CMK (cell line): ENCODE measurements around the gene GRAP2.

Experiments
- DNase-seq: peaks from one replicate; pipeline ENCODE4 v3.0.0-alpha.2; 2010; ENCODE audit warnings: low read depth

GRAP2 gene

DNA sequence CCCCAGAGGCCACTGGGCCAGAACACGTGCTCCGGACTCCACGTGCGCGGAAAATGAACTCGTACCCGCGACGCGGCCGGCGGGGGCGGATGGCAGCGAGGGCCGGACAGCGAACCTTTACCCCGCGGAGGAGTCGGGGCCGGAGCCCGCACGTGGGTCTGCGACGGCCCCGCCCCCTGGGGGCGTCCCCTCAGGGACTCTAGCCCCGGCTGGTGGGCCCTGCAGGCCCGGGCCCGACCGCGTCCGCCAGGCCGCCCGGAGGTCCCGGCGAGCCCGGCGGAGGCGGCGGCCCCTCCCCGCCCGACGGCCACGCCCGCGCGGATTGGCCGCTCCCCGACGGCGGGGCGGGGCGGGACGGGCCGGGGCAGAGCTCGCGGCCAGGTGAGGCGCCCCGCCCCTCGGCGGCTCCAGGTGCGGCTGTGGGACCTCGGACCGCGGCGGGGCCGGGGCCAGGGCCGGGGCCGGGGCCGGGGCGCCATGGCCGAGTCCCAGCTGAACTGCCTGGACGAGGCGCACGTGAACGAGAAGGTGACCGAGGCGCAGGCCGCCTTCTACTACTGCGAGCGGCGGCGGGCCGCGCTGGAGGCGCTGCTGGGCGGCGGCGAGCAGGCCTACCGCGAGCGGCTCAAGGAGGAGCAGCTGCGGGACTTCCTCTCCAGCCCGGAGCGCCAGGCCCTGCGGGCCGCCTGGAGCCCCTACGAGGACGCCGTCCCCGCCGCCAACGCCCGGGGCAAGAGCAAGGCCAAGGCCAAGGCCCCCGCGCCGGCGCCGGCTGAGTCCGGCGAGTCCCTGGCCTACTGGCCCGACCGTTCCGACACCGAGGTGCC is 93.9 kb downstream of the GRAP2 start, which contains the start of gene FAM83F:
Gene FAM83F, plus strand, starts transcription at position 389 of the 827 bp plus-strand sequence. Its CDS starts 89 bp downstream, at position 478.
- DNase-seq, result no peak

- no peak for DNase-seq
Measured at GRCh38 chr22:39995393-39996252, 94.7 kb downstream of the GRAP2 start.

DNA sequence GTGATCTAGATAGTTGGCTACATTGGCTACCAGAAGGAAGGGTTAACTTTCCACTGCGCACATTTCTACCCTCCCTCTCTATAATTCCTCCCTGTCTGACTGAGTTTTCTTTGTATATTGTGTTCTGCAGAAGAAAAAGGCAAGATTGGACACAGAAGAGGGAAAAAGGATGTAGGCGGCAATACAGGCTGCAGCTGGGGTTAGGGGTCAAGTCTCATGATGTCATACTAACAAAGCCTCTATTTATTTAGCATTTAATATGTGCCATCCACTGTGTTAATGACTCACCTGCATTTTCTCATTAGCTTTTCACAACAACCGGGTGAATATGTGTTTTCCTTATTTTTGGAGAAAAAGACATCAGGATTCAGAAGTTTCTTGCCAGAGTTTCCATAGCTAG is 95.8 kb downstream of the GRAP2 start:
- no peak for DNase-seq

DNA sequence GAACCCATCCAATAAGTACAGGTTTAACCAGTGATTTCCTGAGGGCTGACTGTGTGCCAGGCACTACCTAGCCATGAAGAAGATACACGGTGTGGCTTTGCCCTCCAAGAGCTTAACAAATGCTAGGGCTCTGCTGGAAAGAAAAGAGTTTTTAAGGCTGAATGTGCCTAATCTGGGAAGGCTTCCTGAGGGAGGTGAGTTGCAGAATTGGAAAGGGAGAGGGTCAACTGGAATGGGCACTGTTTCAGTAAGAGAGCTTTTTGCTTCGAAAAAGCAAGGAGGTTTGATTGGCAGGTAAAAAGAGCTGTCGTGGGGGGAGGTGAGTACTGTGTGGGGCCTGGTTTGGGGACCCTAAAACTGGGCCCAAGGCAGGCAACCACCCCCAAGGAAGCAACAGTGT is 96.5 kb downstream of the GRAP2 start:
- no peak for DNase-seq

DNA sequence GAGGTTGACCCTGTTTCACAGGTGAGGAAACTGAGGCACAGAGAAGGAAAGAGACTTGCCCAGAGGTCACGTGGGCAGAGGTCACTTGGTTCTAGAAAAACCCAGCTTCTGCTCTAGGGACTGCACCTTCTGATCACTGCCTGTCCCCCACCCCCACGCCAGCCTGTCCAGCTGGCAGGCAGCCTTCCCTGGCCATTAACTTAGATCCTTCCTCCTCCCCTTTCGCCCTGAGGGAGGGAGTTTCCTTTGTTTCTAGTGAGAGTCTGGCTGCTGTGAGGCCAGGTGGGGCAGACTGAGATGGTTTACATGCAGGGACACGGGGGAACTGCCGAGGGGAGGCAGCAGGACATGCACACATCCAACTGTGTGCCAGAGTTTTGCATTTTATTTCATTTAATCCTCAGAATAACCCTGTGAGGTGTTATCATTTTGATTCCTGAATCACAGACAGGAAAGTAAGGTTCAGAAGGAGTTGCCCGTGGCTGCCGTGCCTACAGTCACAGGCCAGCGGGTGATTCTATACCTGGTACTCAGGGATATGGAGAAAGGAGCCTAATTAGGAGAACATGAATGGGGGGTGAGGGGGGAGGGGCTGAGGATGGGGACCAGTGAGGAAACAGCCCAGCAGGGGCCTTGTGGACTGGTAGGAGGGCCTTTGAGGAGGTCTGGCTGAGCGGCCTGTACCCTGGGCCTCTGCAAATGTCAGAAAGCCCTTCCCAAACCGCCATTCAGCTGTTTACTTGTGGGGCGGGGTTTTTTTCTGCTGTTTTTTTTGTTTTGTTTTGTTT is 97.2 kb downstream of the GRAP2 start:
- DNase-seq, result no peak

DNA sequence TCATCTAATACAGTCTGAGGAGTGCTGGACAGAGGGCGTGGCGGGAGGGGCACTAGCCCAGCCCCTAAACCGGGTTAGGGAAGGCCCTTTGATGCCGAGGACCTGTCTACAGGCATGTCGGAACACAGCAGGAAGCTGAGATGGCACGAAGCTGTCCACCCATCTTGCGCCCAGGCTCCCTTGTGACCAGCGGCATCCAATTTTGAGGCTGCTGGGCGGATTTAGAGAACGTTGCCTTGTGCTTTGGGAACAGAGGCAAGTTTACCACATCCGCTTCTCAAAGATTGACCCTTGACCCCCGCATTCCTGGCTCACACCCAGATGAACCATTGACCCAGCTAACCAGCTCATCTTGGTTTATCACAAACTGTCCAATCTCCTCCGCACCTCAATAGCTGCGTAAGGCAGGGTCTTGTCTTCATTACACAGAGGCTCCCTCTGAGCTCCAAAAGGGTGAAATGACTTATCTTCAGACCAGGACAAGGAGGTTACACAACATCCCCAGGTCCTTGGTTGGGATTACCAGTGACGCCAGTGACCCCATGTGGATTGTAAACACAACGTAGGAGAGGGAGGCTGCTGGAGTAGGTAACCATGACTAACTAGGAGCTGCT is 98.4 kb downstream of the GRAP2 start:
- DNase-seq, result no peak

DNA sequence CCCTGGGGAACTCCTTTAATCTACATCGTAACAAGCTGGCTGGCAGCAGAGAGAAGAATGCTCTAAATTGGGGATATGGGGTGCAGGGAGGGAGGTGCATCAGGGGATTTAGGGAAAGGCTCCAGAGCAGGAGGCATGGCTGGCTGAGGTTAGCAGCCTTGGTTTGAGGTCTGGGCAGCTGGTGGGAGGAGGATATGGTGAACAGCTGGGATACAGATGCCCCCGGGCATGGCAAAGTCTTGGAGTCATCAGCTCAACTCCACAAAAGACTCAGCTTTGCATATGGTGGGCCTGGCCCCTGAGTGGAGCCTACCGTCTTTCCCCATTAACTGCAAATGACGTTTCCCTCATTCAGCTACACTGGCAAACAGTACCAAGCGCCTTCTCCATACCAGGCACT is 99.3 kb downstream of the GRAP2 start:
- DNase-seq, result no peak

- no peak for DNase-seq
Measured at GRCh38 chr22:40001106-40001505, 100.2 kb downstream of the GRAP2 start.

- DNase-seq, result no peak
Measured at GRCh38 chr22:40001800-40002577, 101.1 kb downstream of the GRAP2 start.

DNA sequence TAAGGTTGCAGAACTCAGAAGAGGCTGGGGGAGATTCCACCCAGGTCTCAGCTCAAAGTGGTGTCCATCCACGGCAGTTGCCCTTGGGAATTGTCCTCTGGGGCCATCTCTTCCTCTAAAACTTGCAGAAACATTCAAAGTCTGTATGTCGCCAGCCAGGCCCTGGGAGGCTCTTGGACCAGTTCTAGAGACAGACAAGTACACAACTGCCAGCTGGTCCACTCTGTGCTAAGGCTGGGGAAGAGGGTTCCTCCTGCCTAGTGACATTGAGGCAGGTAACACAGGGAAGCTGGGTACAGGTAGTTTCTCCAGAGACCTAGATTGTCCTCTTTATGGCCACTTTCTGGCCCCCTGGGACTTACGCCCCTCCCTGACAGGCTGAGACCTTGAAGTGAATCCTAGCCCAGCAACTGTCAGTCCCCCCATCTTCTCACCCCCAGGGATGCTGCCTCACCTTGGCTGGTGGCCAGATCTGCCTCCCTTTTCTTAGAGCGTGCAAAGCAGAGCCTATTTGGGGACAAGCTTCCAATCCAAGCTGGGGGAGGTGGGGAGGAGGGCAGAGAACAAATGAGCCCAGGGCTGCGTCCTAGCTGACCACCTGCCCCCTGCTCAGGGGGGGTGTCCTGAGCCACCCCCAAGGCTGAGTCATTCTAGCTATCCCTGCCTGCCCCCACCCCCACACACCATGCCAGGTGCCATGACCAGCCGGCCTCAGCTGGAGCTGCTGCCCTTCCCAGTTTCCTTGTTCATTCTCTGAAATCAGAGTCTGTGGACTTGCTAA is 102.2 kb downstream of the GRAP2 start:
- DNase-seq, result no peak

GRCh38 chr22:40004836-40005235 is 104.0 kb downstream of the GRAP2 start:
- DNase-seq, result no peak

DNA sequence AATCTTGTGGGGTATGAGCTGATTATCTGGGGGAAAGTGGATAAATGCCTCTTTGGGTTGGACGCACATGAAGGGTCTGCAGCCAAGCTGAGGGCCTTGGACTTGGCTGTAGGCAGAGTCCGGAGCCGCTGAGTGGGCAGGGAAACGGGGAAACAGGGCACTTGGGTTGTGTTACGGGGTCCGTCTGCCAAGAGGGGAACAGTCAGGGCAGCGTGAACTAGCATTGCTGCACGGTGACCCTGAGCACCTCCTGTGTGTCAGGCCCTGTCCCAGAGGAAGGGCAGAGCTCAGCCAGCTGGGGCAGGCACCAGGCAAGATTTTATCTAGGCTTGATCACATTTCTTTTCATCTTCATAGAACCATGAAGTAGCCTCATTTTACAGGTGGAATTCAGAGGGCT is 105.8 kb downstream of the GRAP2 start:
- no peak for DNase-seq

GRCh38 chr22:40007853-40008710 is 107.2 kb downstream of the GRAP2 start:
- no peak for DNase-seq

DNA sequence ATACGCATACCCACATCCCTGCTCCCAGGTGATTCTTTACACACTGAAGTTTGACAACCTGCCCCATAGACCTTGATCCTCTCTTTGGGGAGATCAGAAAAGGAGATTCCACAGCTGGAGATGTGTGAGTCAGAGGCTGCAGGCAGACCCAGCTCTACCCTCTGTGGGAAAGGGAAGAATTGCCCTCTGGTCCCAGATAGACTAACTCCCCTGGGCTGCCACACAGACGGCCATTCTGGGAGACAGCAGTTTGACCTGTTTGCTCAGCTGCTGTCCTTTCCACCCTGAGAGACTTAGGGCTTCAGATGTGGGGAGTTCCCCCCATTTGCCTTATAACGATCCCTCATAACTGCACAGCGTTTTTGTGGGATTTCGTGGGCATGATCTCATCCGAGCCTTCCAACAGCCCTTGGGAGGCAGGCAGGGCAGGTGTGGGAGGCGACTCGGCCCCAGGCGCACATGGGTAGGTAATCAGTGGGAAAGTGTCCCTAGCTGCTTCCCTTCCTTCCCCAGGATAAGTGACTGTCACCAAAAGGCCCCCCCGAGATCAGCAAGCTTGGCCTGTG is 107.9 kb downstream of the GRAP2 start:
- no peak for DNase-seq

DNA sequence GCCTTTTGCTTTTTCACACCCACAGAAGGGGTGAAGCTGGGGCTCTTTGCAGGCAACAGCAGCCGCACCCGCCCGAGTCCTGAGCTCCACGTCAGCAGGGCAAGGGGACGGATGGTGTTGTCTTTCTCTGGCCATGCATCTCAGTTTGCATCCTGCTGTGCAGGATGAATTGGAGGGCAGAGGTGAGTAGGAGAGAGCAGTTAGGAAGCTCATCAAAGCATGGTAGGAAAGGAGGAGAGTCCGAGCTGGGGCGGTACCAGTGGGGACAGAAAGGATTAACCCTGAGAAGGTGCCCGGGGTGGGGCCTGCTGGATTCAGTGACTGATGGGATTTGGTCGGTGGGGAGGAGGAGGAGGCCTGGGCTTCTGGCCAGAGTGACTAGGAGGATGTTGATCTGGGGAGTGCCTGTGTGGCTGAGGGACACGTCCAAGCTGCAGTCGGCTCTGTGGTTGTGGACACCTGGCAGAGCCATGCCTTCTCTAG is 108.4 kb downstream of the GRAP2 start:
- no peak for DNase-seq

- DNase-seq, result no peak
Measured at GRCh38 chr22:40009951-40010671, 109.2 kb downstream of the GRAP2 start.

GRCh38 chr22:40010746-40011145 is 109.9 kb downstream of the GRAP2 start:
- DNase-seq, result no peak

- no peak for DNase-seq
Measured at GRCh38 chr22:40014667-40015248, 113.9 kb downstream of the GRAP2 start.
